ENCODE results near the gene RAET1G. TPM values are rescaled to one million over a fixed set of nuclear protein-coding genes. Genes with fewer than 3 reads are reported as not detected.

The RAET1G gene
- total RNA-seq, 1 donor from 2014 or later, result 4.9 TPM

- H3K27me3 ChIP-seq, result no peaks in the 10 kb centered on the region
- no peak for DNase-seq (ENCODE audit: extremely low spot score in 2 of 2)
- intact Hi-C loops (cut with DNase I), result no loop called here
- no peak for TF ChIP-seq POLR2AphosphoS5 (IDR thresholded peaks at IDR 0.05; ENCODE audit: insufficient read depth in 1 of 2, low read depth in 1 of 2)
- H3K9me3 ChIP-seq, result no peaks in the 10 kb centered on the region
- no peak overlapping the region for H3K4me3 ChIP-seq
- peaks cover 51% of the 10 kb centered on the region for H3K4me1 ChIP-seq
- peak overlapping the region; percentile 73 for H3K27ac ChIP-seq
- H3K36me3 ChIP-seq, result no peaks in the 10 kb centered on the region
Observed at GRCh38 chr6:149898966-149899365, 24.0 kb downstream of the RAET1G start.

GRCh38 chr6:149897855-149898744 is 24.8 kb downstream of the RAET1G start, which contains the start of gene RAET1E:
RAET1E (minus strand) TSS chr6:149898113; CDS start chr6:149890901, 7,212 bp downstream.
- Histone ChIP-seq H3K4me1 (peaks cover 51% of the 10 kb centered on the region), H3K9me3 (no peaks in the 10 kb centered on the region), H3K4me3 (peak within 1 kb of the TSS; percentile 33 to 36), H3K36me3 (no peaks in the 10 kb centered on the region), H3K27ac (peak within 1 kb of the TSS; percentile 73), H3K27me3 (no peaks in the 10 kb centered on the region)
- intact Hi-C loops (cut with DNase I), result no loop called here
- no peak for TF ChIP-seq POLR2AphosphoS5 (IDR thresholded peaks at IDR 0.05; ENCODE audit: insufficient read depth in 1 of 2, low read depth in 1 of 2)
- TF ChIP-seq POLR2A (IDR thresholded peaks at IDR 0.05), result no peak
- no peak for TF ChIP-seq CTCF (IDR thresholded peaks at IDR 0.05)
- DNase-seq (ENCODE audit: extremely low spot score in 2 of 2), result peak in 1 of 2 donors; percentile 78

- intact Hi-C loops (cut with DNase I), result no loop called here
- Histone ChIP-seq H3K4me1 (peaks cover 51% of the 10 kb centered on the region), H3K27me3 (no peaks in the 10 kb centered on the region), H3K27ac (peak overlapping the region; percentile 73), H3K4me3 (peak overlapping the region; percentile 33 to 36), H3K36me3 (no peaks in the 10 kb centered on the region), H3K9me3 (no peaks in the 10 kb centered on the region)
- DNase-seq (ENCODE audit: extremely low spot score in 2 of 2), result peak; percentile 64 to 96
- no peak for TF ChIP-seq CTCF (IDR thresholded peaks at IDR 0.05)
- TF ChIP-seq POLR2AphosphoS5 (IDR thresholded peaks at IDR 0.05; ENCODE audit: insufficient read depth in 1 of 2, low read depth in 1 of 2), result peak; percentile 70 to 75
- TF ChIP-seq POLR2A (IDR thresholded peaks at IDR 0.05), result no peak
Observed at GRCh38 chr6:149897015-149897697, 25.8 kb downstream of the RAET1G start.

GRCh38 chr6:149896491-149896890 is 26.4 kb downstream of the RAET1G start:
- peaks cover 51% of the 10 kb centered on the region for H3K4me1 ChIP-seq
- DNase-seq (ENCODE audit: extremely low spot score in 2 of 2), result peak; percentile 80 to 90
- peak overlapping the region in 1 of 2 donors; percentile 36 for H3K4me3 ChIP-seq
- intact Hi-C loops (cut with DNase I), result no loop called here
- no peaks in the 10 kb centered on the region for H3K9me3 ChIP-seq
- no peak for TF ChIP-seq POLR2AphosphoS5 (IDR thresholded peaks at IDR 0.05; ENCODE audit: insufficient read depth in 1 of 2, low read depth in 1 of 2)
- TF ChIP-seq CTCF (IDR thresholded peaks at IDR 0.05), result no peak
- TF ChIP-seq POLR2A (IDR thresholded peaks at IDR 0.05), result no peak
- no peaks in the 10 kb centered on the region for H3K27me3 ChIP-seq
- peak overlapping the region; percentile 73 for H3K27ac ChIP-seq
- no peaks in the 10 kb centered on the region for H3K36me3 ChIP-seq

- Histone ChIP-seq H3K9me3 (no peaks in the 10 kb centered on the region), H3K27ac (peak overlapping the region; percentile 73), H3K27me3 (no peaks in the 10 kb centered on the region), H3K4me3 (no peak overlapping the region), H3K36me3 (no peaks in the 10 kb centered on the region), H3K4me1 (peaks cover 55% of the 10 kb centered on the region)
- intact Hi-C loops (cut with DNase I), result no loop called here
- peak in 1 of 2 donors; percentile 87 for DNase-seq (ENCODE audit: extremely low spot score in 2 of 2)
- no peak for TF ChIP-seq POLR2A (IDR thresholded peaks at IDR 0.05)
- no peak for TF ChIP-seq CTCF (IDR thresholded peaks at IDR 0.05)
- TF ChIP-seq POLR2AphosphoS5 (IDR thresholded peaks at IDR 0.05; ENCODE audit: insufficient read depth in 1 of 2, low read depth in 1 of 2), result no peak
Observed at GRCh38 chr6:149895833-149896271, 27.1 kb downstream of the RAET1G start.
